Naive thymus-derived CD4-positive, alpha-beta T cell (primary cell): ENCODE results near the gene PPOX. TPM values are rescaled to one million over a fixed set of nuclear protein-coding genes. Genes with fewer than 3 reads are reported as not detected.

ENCODE experiments used
- ATAC-seq: fragments of 150-1000 bp; cut with Tn5 transposase; 2 replicates; pipeline ENCODE4 v1.10.0; 2021; ENCODE audit warnings: mild to moderate bottlenecking, moderate library complexity
- CTCF ChIA-PET: fragments of 350-600 bp; sonication (Branson Sonifier 250); formaldehyde crosslinking; loops from one replicate; lab custom pipeline; 2021; ENCODE audit warnings: antibody characterized with exemption; lab: Charles Lee
- POLR2A ChIA-PET: fragments of 350-600 bp; sonication (Branson Sonifier 250); formaldehyde crosslinking; loops from one replicate; lab custom pipeline; 2021; ENCODE audit warnings: antibody characterized with exemption, inconsistent platforms; lab: Charles Lee
- DNase-seq, 9 donors: peaks; one replicate each; pipeline versions ENCODE4 v3.0.0 to v3.0.0-alpha.2; 2020 to 2022; ENCODE audit warnings: mixed read lengths in 1 of 9
- H3K27ac ChIP-seq: one replicate; pipeline ENCODE4 v1.7.0; 2013; ENCODE audit warnings: mild to moderate bottlenecking, low read depth, low read length, moderate library complexity
- H3K27me3 ChIP-seq, 2 donors: one replicate each; pipeline ENCODE4 v1.7.0; 2013; ENCODE audit warnings: low read length in 2 of 2, mild to moderate bottlenecking in 2 of 2, moderate library complexity in 2 of 2; ENCODE audit not compliant: control insufficient read depth in 2 of 2, insufficient read depth in 2 of 2
- H3K36me3 ChIP-seq, 3 experiments: 1 replicate in 2 of 3; 2 replicates in 1 of 3; pipeline ENCODE4 v1.7.0; 2013; ENCODE audit warnings: low read length in 3 of 3, mild to moderate bottlenecking in 3 of 3, moderate library complexity in 1 of 3; ENCODE audit not compliant: insufficient read depth in 3 of 3, control insufficient read depth in 2 of 3
- H3K4me1 ChIP-seq, 2 donors: one replicate each; pipeline ENCODE4 v1.7.0; 2013; ENCODE audit warnings: low read length in 2 of 2, mild to moderate bottlenecking in 2 of 2, moderate library complexity in 1 of 2; ENCODE audit not compliant: control insufficient read depth in 2 of 2, insufficient read depth in 2 of 2
- H3K4me3 ChIP-seq: 2 replicates; pipeline ENCODE4 v1.7.0; 2013; ENCODE audit warnings: mild to moderate bottlenecking, low read length
- H3K9me3 ChIP-seq, 3 experiments: 1 replicate in 2 of 3; 2 replicates in 1 of 3; pipeline ENCODE4 v1.7.0; 2013; ENCODE audit warnings: low read length in 3 of 3; ENCODE audit not compliant: control insufficient read depth in 2 of 3
- H3K27ac Mint-ChIP-seq, 9 donors: one replicate each; pipeline ENCODE4 v1.8.0; 2020 to 2022; ENCODE audit warnings: mixed read lengths in 9 of 9, mild to moderate bottlenecking in 8 of 9, moderate library complexity in 5 of 9, inconsistent platforms in 2 of 9
- H3K27me3 Mint-ChIP-seq, 5 donors: one replicate each; pipeline ENCODE4 v1.8.0; 2021 to 2022; ENCODE audit warnings: mixed read lengths in 5 of 5, mild to moderate bottlenecking in 1 of 5
- H3K36me3 Mint-ChIP-seq, 5 donors: one replicate each; pipeline ENCODE4 v1.8.0; 2020 to 2022; ENCODE audit warnings: mixed read lengths in 5 of 5, mild to moderate bottlenecking in 3 of 5, inconsistent platforms in 1 of 5
- H3K4me1 Mint-ChIP-seq, 7 donors: one replicate each; pipeline ENCODE4 v1.8.0; 2020 to 2022; ENCODE audit warnings: mixed read lengths in 7 of 7, mild to moderate bottlenecking in 3 of 7, inconsistent platforms in 1 of 7
- H3K4me3 Mint-ChIP-seq, 10 donors: one replicate each; pipeline ENCODE4 v1.8.0; 2020 to 2022; ENCODE audit warnings: mild to moderate bottlenecking in 10 of 10, mixed read lengths in 10 of 10, moderate library complexity in 6 of 10, inconsistent platforms in 2 of 10
- H3K9me3 Mint-ChIP-seq, 11 donors: one replicate each; pipeline ENCODE4 v1.8.0; 2020 to 2022; ENCODE audit warnings: mixed read lengths in 11 of 11, mild to moderate bottlenecking in 4 of 11, inconsistent platforms in 1 of 11, moderate library complexity in 1 of 11
- intact Hi-C, 2 donors: fragments of 100-400 bp; cut with micrococcal nuclease; formaldehyde crosslinking; loops; one replicate each; pipeline ENCODE4 v1.15.1; 2023
- polyA plus RNA-seq, 2 donors: library from polyadenylated mRNA; unstranded; fragments of 300-500 nt; fragmentation: Illumina TruSeq; gene quantifications; one replicate each; pipeline ENCODE4 v1.2.3, GENCODE V29; 2021
- total RNA-seq, 6 experiments: library from RNA in 5 of 6; stranded (reverse) in 5 of 6; gene quantifications; 1 replicate in 5 of 6; 2 replicates in 1 of 6; pipeline ENCODE4 v1.2.3 and lab custom pipeline; 2021 to 2026

Gene PPOX
- total and polyA plus RNA-seq, 7 experiments from 2014 or later: 20.1 to 76.2 (median 40.3) TPM

GRCh38 chr1:161161652-161162051 is 4.6 kb upstream of the PPOX start:
- Mint-ChIP-seq H3K9me3 (no peaks in the 10 kb centered on the region), H3K4me1 (peaks cover 37 to 83% (median 69%) of the 10 kb centered on the region in 7 donors), H3K36me3 (peaks cover 5 to 26% (median 17%) of the 10 kb centered on the region in 5 donors), H3K27me3 (no peaks in the 10 kb centered on the region), H3K4me3 (peak overlapping the region in 7 of 10 donors; percentile 20 to 94 (median 47)), H3K27ac (peak overlapping the region in 7 of 9 donors; percentile 24 to 89 (median 74))
- Histone ChIP-seq H3K4me1 (peaks cover 26 to 28% of the 10 kb centered on the region in 2 donors), H3K4me3 (no peak overlapping the region), H3K36me3 (peaks cover 0 to 64% (median 0%) of the 10 kb centered on the region in 3 experiments), H3K9me3 (no peaks in the 10 kb centered on the region), H3K27me3 (no peaks in the 10 kb centered on the region), H3K27ac (no peak overlapping the region)
- no peak for ATAC-seq
- intact Hi-C loops: no loop called here
- DNase-seq: no peak
- ChIA-PET POLR2A (interaction anchor here (0.5 to 2.6 kb wide), 9 partner anchors 8 to 110 kb away, joined by 3 to 9 read pairs (median 5); partner anchors contain the start of genes B4GALT3, NDUFS2 and UFC1), CTCF (interaction anchor here (0.6 to 1.6 kb wide), 3 partner anchors 21 to 220 kb away, joined by 3 to 4 read pairs (median 4); no protein-coding TSS in a partner anchor)

- peak overlapping the region in 6 of 10 donors; percentile 20 to 94 (median 45) for H3K4me3 Mint-ChIP-seq
- H3K9me3 Mint-ChIP-seq: no peaks in the 10 kb centered on the region
- peaks cover 41 to 87% (median 71%) of the 10 kb centered on the region in 7 donors for H3K4me1 Mint-ChIP-seq
- CTCF ChIA-PET: interaction anchor here (1.0 to 1.6 kb wide), 3 partner anchors 20 to 220 kb away, joined by 3 to 4 read pairs (median 3); partner anchors contain the start of gene NDUFS2
- Histone ChIP-seq H3K9me3 (no peaks in the 10 kb centered on the region), H3K4me3 (no peak overlapping the region), H3K4me1 (peaks cover 30 to 32% of the 10 kb centered on the region in 2 donors), H3K27me3 (no peaks in the 10 kb centered on the region), H3K36me3 (peaks cover 0 to 61% (median 0%) of the 10 kb centered on the region in 3 experiments), H3K27ac (no peak overlapping the region)
- H3K27ac Mint-ChIP-seq: peak overlapping the region in 5 of 9 donors; percentile 24 to 82 (median 74)
- H3K27me3 Mint-ChIP-seq: no peaks in the 10 kb centered on the region
- no peak for ATAC-seq
- intact Hi-C loops: no loop called here
- H3K36me3 Mint-ChIP-seq: peaks cover 5 to 23% (median 15%) of the 10 kb centered on the region in 5 donors
- POLR2A ChIA-PET: interaction anchor here (0.5 to 2.6 kb wide), 9 partner anchors 8 to 109 kb away, joined by 3 to 9 read pairs (median 5); partner anchors contain the start of genes B4GALT3, NDUFS2 and UFC1
- DNase-seq: no peak
These were observed 4.2 kb upstream of the PPOX start for GRCh38 chr1:161162052-161162451.

DNA sequence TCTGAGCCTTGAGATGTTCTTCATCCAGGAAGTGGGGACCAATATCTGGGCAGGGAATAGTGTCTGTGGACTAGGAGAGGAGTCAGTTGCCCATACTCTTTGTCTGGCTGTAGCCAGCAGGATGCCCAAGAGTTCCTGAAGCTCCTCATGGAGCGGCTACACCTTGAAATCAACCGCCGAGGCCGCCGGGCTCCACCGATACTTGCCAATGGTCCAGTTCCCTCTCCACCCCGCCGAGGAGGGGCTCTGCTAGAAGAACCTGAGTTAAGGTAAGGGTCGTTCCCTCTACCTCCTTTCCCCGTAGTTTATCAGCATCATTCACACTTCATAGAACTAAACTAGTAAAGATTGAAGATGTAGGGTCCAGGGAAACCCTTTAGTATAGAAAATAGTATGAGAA is 3.4 kb upstream of the PPOX start:
- DNase-seq (no peak), ATAC-seq (no peak)
- Histone ChIP-seq H3K4me1 (peaks cover 33 to 34% of the 10 kb centered on the region in 2 donors), H3K27me3 (no peaks in the 10 kb centered on the region), H3K36me3 (peaks cover 0 to 54% (median 0%) of the 10 kb centered on the region in 3 experiments), H3K27ac (no peak overlapping the region), H3K9me3 (no peaks in the 10 kb centered on the region), H3K4me3 (no peak overlapping the region)
- Mint-ChIP-seq H3K4me1 (peaks cover 47 to 92% (median 74%) of the 10 kb centered on the region in 7 donors), H3K4me3 (peak overlapping the region in 3 of 10 donors; percentile 20 to 33 (median 32)), H3K36me3 (peaks cover 5 to 16% (median 13%) of the 10 kb centered on the region in 5 donors), H3K27ac (peak overlapping the region in 7 of 9 donors; percentile 13 to 99 (median 63)), H3K27me3 (no peaks in the 10 kb centered on the region), H3K9me3 (no peaks in the 10 kb centered on the region)
- ChIA-PET POLR2A (interaction anchor here (1.6 to 2.6 kb wide), 2 partner anchors 14 to 40 kb away, joined by 7 to 9 read pairs; partner anchors contain the start of genes B4GALT3 and NDUFS2), CTCF (interaction anchor here (1.0 to 1.6 kb wide), 3 partner anchors 19 to 219 kb away, joined by 3 to 4 read pairs (median 3); partner anchors contain the start of gene NDUFS2)
- intact Hi-C loops: no loop called here

GRCh38 chr1:161163793-161164192 is 2.4 kb upstream of the PPOX start:
- Histone ChIP-seq H3K4me1 (peaks cover 32 to 33% of the 10 kb centered on the region in 2 donors), H3K4me3 (no peak overlapping the region), H3K9me3 (no peaks in the 10 kb centered on the region), H3K27ac (no peak overlapping the region), H3K36me3 (peaks cover 0 to 46% (median 0%) of the 10 kb centered on the region in 3 experiments), H3K27me3 (no peaks in the 10 kb centered on the region)
- CTCF ChIA-PET: interaction anchor here (2.9 kb wide), 1 partner anchor 62 kb away, joined by 25 read pairs; the partner anchor contains the start of gene TOMM40L
- intact Hi-C loops: no loop called here
- Mint-ChIP-seq H3K4me3 (peak overlapping the region in 3 of 10 donors; percentile 12 to 38 (median 21)), H3K9me3 (no peaks in the 10 kb centered on the region), H3K27ac (peak overlapping the region; percentile 54 to 99 (median 95)), H3K4me1 (peaks cover 48 to 89% (median 75%) of the 10 kb centered on the region in 7 donors), H3K27me3 (no peaks in the 10 kb centered on the region), H3K36me3 (peaks cover 5 to 18% (median 13%) of the 10 kb centered on the region in 5 donors)
- POLR2A ChIA-PET: interaction anchor here (1.3 to 6.5 kb wide), 5 partner anchors 17 to 62 kb away, joined by 3 to 81 read pairs (median 16); partner anchors contain the start of genes ADAMTS4, NDUFS2, NIT1 and PFDN2
- ATAC-seq (no peak), DNase-seq (no peak)

GRCh38 chr1:161164901-161165610 is 1.2 kb upstream of the PPOX start:
- Histone ChIP-seq H3K4me3 (peak overlapping the region; percentile 93), H3K4me1 (peaks cover 24 to 27% of the 10 kb centered on the region in 2 donors), H3K9me3 (no peaks in the 10 kb centered on the region), H3K27me3 (no peaks in the 10 kb centered on the region), H3K27ac (peak overlapping the region; percentile 86), H3K36me3 (peaks cover 0 to 52% (median 10%) of the 10 kb centered on the region in 3 experiments)
- Mint-ChIP-seq H3K27ac (peak overlapping the region; percentile 93 to 99 (median 99)), H3K4me1 (peaks cover 44 to 82% (median 72%) of the 10 kb centered on the region in 7 donors), H3K36me3 (peaks cover 5 to 18% (median 13%) of the 10 kb centered on the region in 5 donors), H3K27me3 (no peaks in the 10 kb centered on the region), H3K4me3 (peak overlapping the region; percentile 19 to 98 (median 77)), H3K9me3 (no peaks in the 10 kb centered on the region)
- CTCF ChIA-PET: interaction anchor here (0.7 to 3.2 kb wide), 19 partner anchors 8 to 217 kb away, joined by 3 to 32 read pairs (median 5); partner anchors contain the start of genes ADAMTS4, APOA2, B4GALT3 and DEDD
- DNase-seq (no peak), ATAC-seq (no peak)
- intact Hi-C loops: loop anchor here in 1 of 2 donors (5.0 kb wide), 1 partner anchor 222 kb away; no protein-coding TSS in a partner anchor
- POLR2A ChIA-PET: interaction anchor here (0.7 to 6.5 kb wide), 23 partner anchors 9 to 562 kb away, joined by 3 to 81 read pairs (median 6); partner anchors contain the start of genes ADAMTS4, B4GALT3, CD48 and NDUFS2
